ENCODE measurements around the gene PEX5L.

DNA sequence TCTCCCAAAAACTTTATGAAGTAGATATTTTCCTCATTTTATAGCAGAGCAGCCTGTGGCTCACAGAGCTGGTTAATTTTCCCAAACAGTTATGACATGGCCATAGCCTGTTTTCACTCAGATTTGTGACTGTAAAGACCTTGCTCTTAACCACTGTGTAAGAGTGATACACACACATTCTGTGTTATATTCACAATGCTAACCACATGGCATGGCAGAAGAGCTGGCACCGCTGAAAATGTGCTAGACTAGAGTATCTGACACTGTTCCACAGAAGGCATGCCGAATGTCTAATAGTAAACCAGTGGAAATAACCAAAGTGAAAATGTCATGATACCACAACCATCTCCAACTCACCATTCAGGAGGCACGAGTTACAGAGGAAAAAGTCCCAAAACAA lies 71.8 kb downstream of the PEX5L start:
- TF ChIP-seq, protein P1, sequence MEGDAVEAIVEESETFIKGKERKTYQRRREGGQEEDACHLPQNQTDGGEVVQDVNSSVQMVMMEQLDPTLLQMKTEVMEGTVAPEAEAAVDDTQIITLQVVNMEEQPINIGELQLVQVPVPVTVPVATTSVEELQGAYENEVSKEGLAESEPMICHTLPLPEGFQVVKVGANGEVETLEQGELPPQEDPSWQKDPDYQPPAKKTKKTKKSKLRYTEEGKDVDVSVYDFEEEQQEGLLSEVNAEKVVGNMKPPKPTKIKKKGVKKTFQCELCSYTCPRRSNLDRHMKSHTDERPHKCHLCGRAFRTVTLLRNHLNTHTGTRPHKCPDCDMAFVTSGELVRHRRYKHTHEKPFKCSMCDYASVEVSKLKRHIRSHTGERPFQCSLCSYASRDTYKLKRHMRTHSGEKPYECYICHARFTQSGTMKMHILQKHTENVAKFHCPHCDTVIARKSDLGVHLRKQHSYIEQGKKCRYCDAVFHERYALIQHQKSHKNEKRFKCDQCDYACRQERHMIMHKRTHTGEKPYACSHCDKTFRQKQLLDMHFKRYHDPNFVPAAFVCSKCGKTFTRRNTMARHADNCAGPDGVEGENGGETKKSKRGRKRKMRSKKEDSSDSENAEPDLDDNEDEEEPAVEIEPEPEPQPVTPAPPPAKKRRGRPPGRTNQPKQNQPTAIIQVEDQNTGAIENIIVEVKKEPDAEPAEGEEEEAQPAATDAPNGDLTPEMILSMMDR (IDR thresholded peaks at IDR 0.05), result no peak
- TF ChIP-seq POLR2A (IDR thresholded peaks at IDR 0.05), result no peak
